Islet of Langerhans (tissue), 1 donor: ENCODE measurements around the gene GFI1B.
"Not testable (repeated sequence)": the region's sequence is repeated elsewhere in the genome, so short reads cannot be mapped to it uniquely, and the experiment has no call there.

Experiments
- FAIRE-seq: peaks from one replicate; lab custom pipeline; 2011; peaks lifted over from hg19 to GRCh38; lab: Jason Lieb, UNC

Gene GFI1B

GRCh38 chr9:132969783-132970182, 8.7 kb upstream of the GFI1B start:
- no peak for FAIRE-seq

GRCh38 chr9:132970324-132971062, 8.0 kb upstream of the GFI1B start:
- FAIRE-seq, result no peak

GRCh38 chr9:132973166-132973565, 5.3 kb upstream of the GFI1B start:
- no peak for FAIRE-seq

- FAIRE-seq, result no peak
Observed at GRCh38 chr9:132973713-132974112, 4.8 kb upstream of the GFI1B start.

- no peak for FAIRE-seq
Observed at GRCh38 chr9:132975961-132976360, 2.5 kb upstream of the GFI1B start.

- FAIRE-seq, result no peak
Observed at GRCh38 chr9:132976571-132976970, 1.9 kb upstream of the GFI1B start.

GRCh38 chr9:132978112-132978450, 413 bp upstream of the GFI1B start:
- FAIRE-seq, result no peak

DNA sequence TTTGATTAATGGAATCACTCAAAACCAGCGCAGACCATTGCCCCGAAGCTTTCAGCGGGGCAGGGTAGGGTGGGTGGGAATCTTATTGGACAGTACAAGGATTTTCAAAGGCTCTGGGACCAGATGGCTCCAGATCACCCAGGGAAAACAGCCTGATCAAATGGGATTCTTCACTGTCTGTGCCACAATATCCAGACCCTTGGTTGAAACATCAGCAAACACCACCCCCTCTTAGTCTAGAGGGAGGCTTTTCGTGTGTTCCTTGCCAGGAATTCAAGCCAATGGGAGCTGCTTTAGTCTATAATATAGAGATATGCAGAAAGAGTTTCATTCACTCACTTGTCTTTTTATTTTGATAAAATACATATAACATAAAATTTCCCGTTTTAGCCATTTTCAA, 1.7 kb downstream of the GFI1B start:
- FAIRE-seq, result no peak

- FAIRE-seq, result no peak
Observed at GRCh38 chr9:132982458-132982857, 4.0 kb downstream of the GFI1B start.

DNA sequence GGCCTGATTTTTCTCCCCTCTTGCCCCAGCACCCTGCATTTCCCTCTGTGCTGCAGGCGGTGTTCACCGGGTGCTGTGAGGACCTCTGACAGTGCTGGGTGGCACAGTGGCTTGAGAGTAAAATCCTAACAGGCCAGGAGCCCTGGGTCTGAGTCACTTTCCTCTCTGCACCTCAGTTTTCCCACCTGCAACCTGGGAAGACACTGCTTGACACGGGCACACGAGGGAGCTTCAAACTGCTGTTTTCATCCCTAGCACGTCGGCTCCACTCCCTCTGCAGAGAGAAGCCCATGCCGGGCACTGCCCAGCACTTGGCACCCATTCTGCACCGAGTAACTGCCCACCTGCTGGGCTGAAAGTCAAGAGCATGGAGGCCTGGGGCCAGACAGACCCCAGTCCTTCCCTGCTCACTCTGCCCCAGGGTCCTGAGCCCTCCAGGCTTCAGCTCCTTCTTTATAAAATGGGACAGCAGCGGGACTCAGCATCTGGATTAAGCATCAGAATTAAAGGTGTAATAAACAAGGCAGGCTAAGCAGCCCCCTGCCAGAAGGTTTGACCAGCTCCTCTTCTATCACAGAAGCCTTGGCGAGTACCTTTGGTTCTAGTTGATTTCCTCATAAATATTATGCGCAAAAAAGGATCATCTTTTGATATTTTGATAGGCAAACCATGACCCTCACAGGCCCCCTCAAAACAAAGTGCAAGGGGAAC, 5.2 kb downstream of the GFI1B start:
- FAIRE-seq, result no peak

GRCh38 chr9:132984202-132985070, 5.9 kb downstream of the GFI1B start:
- no peak for FAIRE-seq

DNA sequence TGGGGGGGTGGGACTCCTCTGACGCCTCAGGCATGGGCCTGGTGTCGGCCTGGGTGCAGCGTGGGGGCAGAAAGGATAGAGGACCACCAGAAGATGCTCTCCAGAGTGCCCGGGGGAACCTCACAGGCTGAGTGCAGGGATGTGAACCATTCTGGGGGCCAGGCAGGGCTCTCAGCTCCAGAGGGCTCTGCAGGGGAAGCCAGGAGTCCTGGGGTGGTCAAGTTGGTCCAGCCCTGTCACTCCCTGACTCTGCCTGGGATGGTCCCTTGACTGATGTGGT, 6.5 kb downstream of the GFI1B start:
- no peak for FAIRE-seq

GRCh38 chr9:132985489-132985888, 7.0 kb downstream of the GFI1B start:
- no peak for FAIRE-seq

GRCh38 chr9:132986114-132986513, 7.6 kb downstream of the GFI1B start:
- no peak for FAIRE-seq

- no peak for FAIRE-seq
Observed at GRCh38 chr9:132986640-132987620, 8.4 kb downstream of the GFI1B start.

- no peak for FAIRE-seq
Observed at GRCh38 chr9:132988244-132989013, 9.9 kb downstream of the GFI1B start.

GRCh38 chr9:132989014-132989310, 10.5 kb downstream of the GFI1B start:
- FAIRE-seq, result no peak

DNA sequence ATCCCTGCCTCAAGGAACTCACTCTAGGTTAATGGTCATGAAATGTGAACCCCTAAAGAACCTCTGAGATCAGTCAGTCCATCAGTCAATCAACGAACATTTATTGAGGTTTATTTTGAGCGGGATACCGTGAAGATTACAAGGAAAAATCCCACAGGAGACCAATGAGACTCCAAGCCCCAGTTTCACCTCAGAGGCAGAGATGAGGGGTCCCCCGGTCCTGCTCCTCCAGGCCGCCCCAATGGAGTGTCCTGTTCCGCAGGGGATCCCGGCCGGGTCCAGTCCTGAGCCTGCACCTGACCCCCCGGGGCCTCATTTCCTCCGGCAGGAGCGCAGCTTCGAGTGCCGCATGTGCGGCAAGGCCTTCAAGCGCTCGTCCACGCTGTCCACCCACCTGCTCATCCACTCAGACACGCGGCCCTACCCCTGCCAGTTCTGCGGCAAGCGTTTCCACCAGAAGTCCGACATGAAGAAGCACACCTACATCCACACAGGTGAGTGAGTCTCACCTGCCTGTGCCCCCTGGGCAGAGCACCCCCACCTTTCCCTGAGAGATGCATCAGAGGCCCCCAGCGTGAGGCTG, 11.0 kb downstream of the GFI1B start:
- FAIRE-seq, result no peak

DNA sequence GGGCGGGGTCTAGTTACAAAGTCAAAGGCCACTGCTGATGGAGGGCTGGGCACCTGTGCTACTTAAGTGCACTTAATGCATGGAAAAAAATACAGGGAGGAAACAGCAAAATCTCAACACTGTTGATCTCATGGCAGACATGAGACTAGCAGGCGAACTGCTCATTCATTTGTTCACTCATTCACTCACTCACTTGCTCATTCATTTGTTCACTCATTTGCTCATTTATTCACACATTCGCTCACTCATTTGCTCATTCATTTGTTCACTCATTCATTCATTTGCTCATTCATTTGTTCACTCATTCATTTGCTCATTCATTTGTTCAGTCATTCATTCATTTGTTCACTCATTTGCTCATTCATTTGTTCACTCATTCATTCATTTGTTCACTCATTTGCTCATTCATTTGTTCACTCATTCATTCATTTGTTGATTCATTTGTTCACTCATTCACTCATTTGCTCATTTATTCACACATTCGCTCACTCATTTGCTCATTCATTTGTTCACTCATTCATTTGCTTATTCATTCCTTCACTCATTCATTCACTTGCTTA, 11.6 kb downstream of the GFI1B start:
- FAIRE-seq, result not testable (repeated sequence)

DNA sequence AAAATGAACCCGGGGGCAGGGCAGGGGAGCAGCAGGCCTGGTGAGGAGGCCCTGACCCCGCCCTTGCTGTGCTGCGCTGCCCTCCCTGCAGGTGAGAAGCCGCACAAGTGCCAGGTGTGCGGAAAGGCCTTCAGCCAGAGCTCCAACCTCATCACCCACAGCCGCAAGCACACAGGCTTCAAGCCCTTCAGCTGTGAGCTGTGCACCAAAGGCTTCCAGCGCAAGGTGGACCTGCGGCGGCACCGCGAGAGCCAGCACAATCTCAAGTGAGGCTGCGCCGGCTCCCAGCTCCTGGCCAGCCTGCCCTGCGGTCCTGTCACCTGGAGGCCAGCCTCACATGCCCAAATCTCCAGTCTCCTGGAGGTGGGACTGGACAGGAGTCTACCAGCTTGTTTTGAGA, 12.3 kb downstream of the GFI1B start:
- FAIRE-seq, result no peak
